Measurements from ENCODE around the gene ANO9. TPM values are rescaled to one million over a fixed set of nuclear protein-coding genes. Genes with fewer than 3 reads are reported as not detected.

Gene ANO9
- total RNA-seq, 1 donor from 2014 or later, result 1.3 TPM

- Histone ChIP-seq H3K9me3 (ENCODE audit: low read depth) (no peaks in the 10 kb centered on the region), H2AFZ (replicated peaks) (no peak overlapping the region), H4K20me1 (ENCODE audit: low read depth) (peaks cover 2% of the 10 kb centered on the region), H3K4me3 (no peak overlapping the region), H3K4me2 (no peak overlapping the region), H3K79me2 (ENCODE audit: low read depth) (peaks cover 13% of the 10 kb centered on the region), H3F3A (ENCODE audit: low read depth) (no peaks in the 10 kb centered on the region), H3K36me3 (no peaks in the 10 kb centered on the region), H3K9ac (no peak overlapping the region), H3K4me1 (no peaks in the 10 kb centered on the region), H3K27me3 (no peaks in the 10 kb centered on the region), H3K27ac (no peak overlapping the region)
- DNase-seq (ENCODE audit: low spot score), result no peak
- no peak overlapping the region for H3K4me3 Mint-ChIP-seq
- H3K4me1 Mint-ChIP-seq, result peaks cover 16% of the 10 kb centered on the region
- TF ChIP-seq EZH2phosphoT487 (IDR thresholded peaks at IDR 0.05) (no peak), EZH2 (IDR thresholded peaks at IDR 0.05) (no peak), CTCF (IDR thresholded peaks at IDR 0.05) (no peak)
- H3K36me3 Mint-ChIP-seq, result peaks cover 5% of the 10 kb centered on the region
- H3K27ac Mint-ChIP-seq, result no peak overlapping the region
- H3K9me3 Mint-ChIP-seq, result peaks cover under 1% of the 10 kb centered on the region
- no peaks in the 10 kb centered on the region for H3K27me3 Mint-ChIP-seq (ENCODE audit: insufficient read depth, low read depth)
Measured at GRCh38 chr11:476416-476815, 34.6 kb upstream of the ANO9 start.

GRCh38 chr11:475941-476340 is 34.1 kb upstream of the ANO9 start:
- Histone ChIP-seq H3K4me3 (no peak overlapping the region), H3K27me3 (no peaks in the 10 kb centered on the region), H3F3A (ENCODE audit: low read depth) (no peaks in the 10 kb centered on the region), H3K79me2 (ENCODE audit: low read depth) (peaks cover 13% of the 10 kb centered on the region), H4K20me1 (ENCODE audit: low read depth) (peaks cover 2% of the 10 kb centered on the region), H3K27ac (no peak overlapping the region), H3K36me3 (no peaks in the 10 kb centered on the region), H3K4me2 (no peak overlapping the region), H3K9me3 (ENCODE audit: low read depth) (no peaks in the 10 kb centered on the region), H3K9ac (no peak overlapping the region), H3K4me1 (no peaks in the 10 kb centered on the region), H2AFZ (replicated peaks) (no peak overlapping the region)
- DNase-seq (ENCODE audit: low spot score), result no peak
- H3K4me3 Mint-ChIP-seq, result no peak overlapping the region
- no peak overlapping the region for H3K27ac Mint-ChIP-seq
- H3K9me3 Mint-ChIP-seq, result no peaks in the 10 kb centered on the region
- H3K4me1 Mint-ChIP-seq, result peaks cover 16% of the 10 kb centered on the region
- peaks cover under 1% of the 10 kb centered on the region for H3K36me3 Mint-ChIP-seq
- TF ChIP-seq EZH2 (IDR thresholded peaks at IDR 0.05) (no peak), EZH2phosphoT487 (IDR thresholded peaks at IDR 0.05) (no peak), CTCF (IDR thresholded peaks at IDR 0.05) (no peak)
- H3K27me3 Mint-ChIP-seq (ENCODE audit: insufficient read depth, low read depth), result no peaks in the 10 kb centered on the region

- H3K4me3 ChIP-seq, result no peak overlapping the region
- TF ChIP-seq CTCF (IDR thresholded peaks at IDR 0.05), result no peak
- no peak for TF ChIP-seq EZH2phosphoT487 (IDR thresholded peaks at IDR 0.05)
- TF ChIP-seq EZH2 (IDR thresholded peaks at IDR 0.05), result no peak
- H4K20me1 ChIP-seq (ENCODE audit: low read depth), result peaks cover 2% of the 10 kb centered on the region
- no peaks in the 10 kb centered on the region for H3K36me3 ChIP-seq
- Mint-ChIP-seq H3K27ac (no peak overlapping the region), H3K9me3 (no peaks in the 10 kb centered on the region), H3K36me3 (no peaks in the 10 kb centered on the region), H3K4me1 (peaks cover 18% of the 10 kb centered on the region), H3K4me3 (no peak overlapping the region), H3K27me3 (ENCODE audit: insufficient read depth, low read depth) (no peaks in the 10 kb centered on the region)
- H3K9me3 ChIP-seq (ENCODE audit: low read depth), result no peaks in the 10 kb centered on the region
- H3K27ac ChIP-seq, result no peak overlapping the region
- H3K4me1 ChIP-seq, result no peaks in the 10 kb centered on the region
- no peaks in the 10 kb centered on the region for H3K27me3 ChIP-seq
- no peaks in the 10 kb centered on the region for H3F3A ChIP-seq (ENCODE audit: low read depth)
- no peak overlapping the region for H2AFZ ChIP-seq (replicated peaks)
- peaks cover 16% of the 10 kb centered on the region for H3K79me2 ChIP-seq (ENCODE audit: low read depth)
- DNase-seq (ENCODE audit: low spot score), result no peak
- H3K4me2 ChIP-seq, result no peak overlapping the region
- no peak overlapping the region for H3K9ac ChIP-seq
Measured at GRCh38 chr11:474914-475506, 33.2 kb upstream of the ANO9 start.
